Activated CD8-positive, alpha-beta T cell treated with anti-CD3 and anti-CD28 coated beads for 36 hours (primary cell): Measurements from ENCODE around the gene COA8. TPM values are rescaled to one million over a fixed set of nuclear protein-coding genes. Genes with fewer than 3 reads are reported as not detected.

Experiments
- ATAC-seq: fragments of 200-7000 bp; cut with Tn5 transposase; one replicate; pipeline ENCODE4 v1.10.0; 2021; ENCODE audit warnings: mild to moderate bottlenecking, moderate library complexity
- CTCF ChIA-PET: fragments of 350-600 bp; sonication (Branson Sonifier 250); formaldehyde crosslinking; loops from one replicate; lab custom pipeline; 2021; ENCODE audit warnings: antibody characterized with exemption; lab: Charles Lee
- POLR2A ChIA-PET: fragments of 350-600 bp; sonication (Branson Sonifier 250); formaldehyde crosslinking; loops from one replicate; lab custom pipeline; 2021; ENCODE audit warnings: antibody characterized with exemption; lab: Charles Lee
- DNase-seq: peaks from one replicate; pipeline ENCODE4 v3.0.0-alpha.2; 2020
- H3K27ac Mint-ChIP-seq: one replicate; pipeline ENCODE4 v1.8.0; 2021; ENCODE audit warnings: mild to moderate bottlenecking, mixed read lengths
- H3K27me3 Mint-ChIP-seq: one replicate; pipeline ENCODE4 v1.8.0; 2021; ENCODE audit warnings: mixed read lengths
- H3K36me3 Mint-ChIP-seq: one replicate; pipeline ENCODE4 v1.8.0; 2021; ENCODE audit warnings: low read depth, mixed read lengths
- H3K4me1 Mint-ChIP-seq: one replicate; pipeline ENCODE4 v1.8.0; 2021; ENCODE audit warnings: low read depth, mixed read lengths
- H3K4me3 Mint-ChIP-seq: one replicate; pipeline ENCODE4 v1.8.0; 2021; ENCODE audit warnings: mild to moderate bottlenecking, moderate library complexity, mixed read lengths
- H3K9me3 Mint-ChIP-seq: one replicate; pipeline ENCODE4 v1.8.0; 2021; ENCODE audit warnings: mixed read lengths
- CTCF ChIP-seq: fragments of 200-600 bp; IDR thresholded peaks from one replicate; pipeline ENCODE4 v1.8.0; 2022; ENCODE audit warnings: antibody characterized with exemption, mild to moderate bottlenecking
- intact Hi-C: fragments of 100-400 bp; cut with micrococcal nuclease; formaldehyde crosslinking; loops from one replicate; pipeline ENCODE4 v1.10.0; 2022
- total RNA-seq, 2 experiments: library from RNA; stranded (reverse); gene quantifications; one replicate each; pipeline ENCODE4 v1.2.3, GENCODE V29; 2021

The COA8 gene
- total RNA-seq, 2 experiments from 2014 or later = 40.3 to 45.6 TPM

DNA sequence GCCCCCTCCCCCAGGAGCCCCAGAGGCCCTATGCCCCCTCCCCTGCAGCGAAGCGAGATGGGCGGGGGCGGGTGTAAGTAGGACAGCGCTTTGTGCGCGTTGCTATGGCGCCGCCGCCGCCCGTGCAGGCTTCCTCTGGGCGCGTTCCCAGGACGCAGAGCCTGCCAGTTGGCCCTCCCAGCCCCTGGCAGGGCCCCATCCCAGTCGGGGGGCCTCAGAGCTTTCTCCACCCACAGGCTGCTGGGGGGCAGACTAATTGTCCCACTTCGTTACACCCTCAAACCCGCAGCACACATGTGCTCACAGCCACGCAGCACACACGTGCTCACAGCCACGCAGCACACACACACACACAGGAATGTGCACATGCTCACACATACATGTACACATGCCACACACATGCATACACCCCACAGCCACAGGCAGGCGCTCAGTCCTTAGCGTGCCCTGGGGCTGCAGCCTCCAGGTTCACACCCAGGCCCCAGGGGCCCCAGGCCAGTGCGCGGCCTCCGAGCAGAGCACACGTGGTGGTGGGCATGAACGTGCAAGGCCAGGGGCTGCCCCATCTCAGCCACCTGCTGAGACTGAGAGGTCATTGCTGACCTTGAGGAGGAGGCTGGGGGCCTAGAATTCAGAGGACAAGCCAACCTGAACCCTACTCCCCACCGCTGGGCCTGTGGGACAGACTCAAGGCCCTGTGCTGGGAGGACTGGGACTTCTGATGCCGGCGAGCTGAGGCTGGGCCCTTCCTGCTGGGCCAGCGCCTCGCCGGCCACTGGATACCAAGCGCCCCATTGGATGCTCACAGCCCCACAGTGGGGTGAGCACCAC lies 18.2 kb upstream of the COA8 start:
- no peak overlapping the region for H3K4me3 Mint-ChIP-seq
- ChIA-PET POLR2A (no interaction called here), CTCF (interaction anchor here (0.9 to 3.6 kb wide), 3 partner anchors 14 to 44 kb away, joined by 3 to 18 read pairs (median 4); no protein-coding TSS in a partner anchor)
- ATAC-seq (no peak), DNase-seq (no peak)
- no peak overlapping the region for H3K27ac Mint-ChIP-seq
- intact Hi-C loops = no loop called here
- H3K4me1 Mint-ChIP-seq = no peaks in the 10 kb centered on the region
- no peaks in the 10 kb centered on the region for H3K9me3 Mint-ChIP-seq
- TF ChIP-seq CTCF = no peak
- H3K36me3 Mint-ChIP-seq = no peaks in the 10 kb centered on the region
- no peaks in the 10 kb centered on the region for H3K27me3 Mint-ChIP-seq

- POLR2A ChIA-PET = interaction anchor here (1.4 kb wide), 1 partner anchor 16 kb away, joined by 5 read pairs; no protein-coding TSS in a partner anchor
- no peaks in the 10 kb centered on the region for H3K36me3 Mint-ChIP-seq
These were observed 17.4 kb upstream of the COA8 start for GRCh38 chr14:103545219-103545914.

DNA sequence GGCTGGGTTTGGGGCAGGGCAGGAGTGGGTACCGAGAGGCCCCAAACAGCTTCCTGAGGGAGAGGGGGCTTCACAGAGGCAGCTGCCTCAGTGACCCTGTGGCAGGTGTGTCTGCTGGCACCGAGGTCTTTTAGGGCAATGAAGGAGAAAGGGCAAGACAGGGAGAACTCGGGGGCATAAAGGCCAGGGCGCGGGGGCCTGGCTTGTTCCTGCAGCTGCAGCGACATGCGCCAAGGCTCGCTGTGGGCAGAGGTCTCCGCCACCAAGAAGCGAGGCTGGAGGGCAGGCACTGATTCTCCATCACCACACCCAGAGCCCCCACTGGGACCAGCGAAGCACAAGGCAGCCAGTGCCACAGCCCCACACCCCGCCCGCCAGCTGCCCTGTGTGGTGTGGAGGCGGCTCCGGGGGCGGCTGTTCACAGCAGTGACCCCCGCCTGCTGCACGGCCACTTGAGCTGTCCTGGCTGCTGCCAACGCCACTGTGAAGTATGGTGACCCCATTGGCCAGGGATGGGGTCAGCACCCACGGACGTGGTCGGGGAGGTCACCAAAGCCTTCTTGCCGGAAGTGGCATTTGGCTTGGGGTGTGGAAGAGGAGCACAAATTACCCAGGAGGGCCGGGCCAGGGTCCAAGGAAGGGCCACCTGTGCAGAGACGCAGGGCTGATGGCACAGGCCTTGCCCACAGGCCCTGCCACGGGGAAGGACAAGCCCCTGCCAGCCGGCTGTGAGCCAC lies 16.7 kb upstream of the COA8 start:
- intact Hi-C loops = no loop called here
- ATAC-seq = no peak
- ChIA-PET POLR2A (interaction anchor here (1.3 to 1.4 kb wide), 2 partner anchors 8 to 15 kb away, joined by 3 to 5 read pairs; no protein-coding TSS in a partner anchor), CTCF (interaction anchor here (0.8 to 3.6 kb wide), 9 partner anchors 9 to 47 kb away, joined by 3 to 19 read pairs (median 4); partner anchors contain the start of genes BAG5 and COA8)
- no peaks in the 10 kb centered on the region for H3K4me1 Mint-ChIP-seq
- no peak for DNase-seq
- H3K4me3 Mint-ChIP-seq = no peak overlapping the region
- H3K27ac Mint-ChIP-seq = no peak overlapping the region
- H3K27me3 Mint-ChIP-seq = no peaks in the 10 kb centered on the region
- no peaks in the 10 kb centered on the region for H3K9me3 Mint-ChIP-seq
- H3K36me3 Mint-ChIP-seq = no peaks in the 10 kb centered on the region
- TF ChIP-seq CTCF = no peak

More at GRCh38 chr14:103545219-103545914, 17.4 kb upstream of the COA8 start:
- TF ChIP-seq CTCF = no peak
- no peaks in the 10 kb centered on the region for H3K9me3 Mint-ChIP-seq
- no peaks in the 10 kb centered on the region for H3K4me1 Mint-ChIP-seq
- no peaks in the 10 kb centered on the region for H3K27me3 Mint-ChIP-seq
- ATAC-seq (no peak), DNase-seq (no peak)
- CTCF ChIA-PET = interaction anchor here (0.8 to 3.6 kb wide), 5 partner anchors 13 to 45 kb away, joined by 3 to 19 read pairs (median 4); no protein-coding TSS in a partner anchor
- no peak overlapping the region for H3K27ac Mint-ChIP-seq
- no peak overlapping the region for H3K4me3 Mint-ChIP-seq
- intact Hi-C loops = no loop called here

- ChIA-PET CTCF (interaction anchor here (0.6 to 3.6 kb wide), 11 partner anchors 10 to 48 kb away, joined by 3 to 19 read pairs (median 3); partner anchors contain the start of genes BAG5, COA8 and TRMT61A), POLR2A (interaction anchor here (0.6 to 1.4 kb wide), 3 partner anchors 9 to 15 kb away, joined by 3 to 5 read pairs (median 4); no protein-coding TSS in a partner anchor)
- no peaks in the 10 kb centered on the region for H3K9me3 Mint-ChIP-seq
- peak; percentile 98 for TF ChIP-seq CTCF
- DNase-seq (peak; percentile 85), ATAC-seq (peak; percentile 91)
- H3K36me3 Mint-ChIP-seq = no peaks in the 10 kb centered on the region
- intact Hi-C loops = no loop called here
- H3K27ac Mint-ChIP-seq = no peak overlapping the region
- H3K4me1 Mint-ChIP-seq = no peaks in the 10 kb centered on the region
- H3K27me3 Mint-ChIP-seq = no peaks in the 10 kb centered on the region
- H3K4me3 Mint-ChIP-seq = no peak overlapping the region
These were observed 15.9 kb upstream of the COA8 start for GRCh38 chr14:103546652-103547454.
